HUES64 (cell line): ENCODE measurements around the gene OPALIN.

Experiments used
- H3K27ac ChIP-seq: 2 replicates; pipeline ENCODE4 v1.7.0; 2013; ENCODE audit warnings: low read depth, low read length, inconsistent platforms
- H3K27me3 ChIP-seq: 2 replicates; pipeline ENCODE4 v1.6.1; 2013; ENCODE audit warnings: mild to moderate bottlenecking, low read length; ENCODE audit not compliant: insufficient read depth
- H3K36me3 ChIP-seq: 2 replicates; pipeline ENCODE4 v1.6.1; 2013; ENCODE audit warnings: mild to moderate bottlenecking, low read length; ENCODE audit not compliant: insufficient read depth
- H3K4me1 ChIP-seq: 2 replicates; pipeline ENCODE4 v1.6.1; 2013; ENCODE audit warnings: mild to moderate bottlenecking, low read length, moderate library complexity; ENCODE audit not compliant: insufficient read depth
- H3K4me3 ChIP-seq: 2 replicates; pipeline ENCODE4 v1.5.1; 2013; ENCODE audit warnings: mild to moderate bottlenecking, low read length, moderate library complexity
- H3K9ac ChIP-seq: 2 replicates; pipeline ENCODE4 v1.6.1; 2013; ENCODE audit warnings: mild to moderate bottlenecking, low read depth, low read length
- H3K9me3 ChIP-seq: 2 replicates; pipeline ENCODE4 v1.6.1; 2013; ENCODE audit warnings: low read depth, low read length; ENCODE audit not compliant: insufficient read depth
- WGBS: fragments of 150-250, 120-280 bp; methylation state at CpG from one replicate; pipeline ENCODE4 v1.1.7; 2013; ENCODE audit warnings: missing lambda C conversion rate; 5-methylcytosine and 5-hydroxymethylcytosine counted together

Gene OPALIN

GRCh38 chr10:96298362-96298761, 60.4 kb downstream of the OPALIN start:
- Histone ChIP-seq H3K9ac (no peak overlapping the region), H3K4me1 (peaks cover 8% of the 10 kb centered on the region; the same call in 1 of the 2 replicates), H3K4me3 (no peak overlapping the region), H3K36me3 (no peaks in the 10 kb centered on the region), H3K27ac (no peak overlapping the region), H3K27me3 (no peaks in the 10 kb centered on the region), H3K9me3 (no peaks in the 10 kb centered on the region)
- 90% methylated on average over 3 of the region's 3 CpGs for WGBS

DNA sequence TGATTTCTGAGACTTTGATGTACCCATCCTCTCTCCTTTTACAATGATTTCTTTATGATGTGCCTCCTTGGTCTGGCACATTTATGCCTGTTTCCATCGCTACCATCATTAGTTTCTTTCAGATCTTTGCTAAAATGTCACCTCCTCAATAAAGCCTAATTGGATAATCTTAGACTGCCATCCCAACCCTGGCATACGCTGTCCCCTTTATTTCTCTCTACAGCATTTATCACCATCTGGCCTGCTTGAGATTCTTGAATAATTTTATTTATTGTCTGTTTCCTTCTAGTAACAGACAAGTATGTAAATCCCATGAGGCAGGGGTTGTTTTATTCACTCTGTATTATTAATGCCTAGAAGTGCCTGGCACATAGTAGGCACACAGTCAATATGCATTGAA, 61.3 kb downstream of the OPALIN start:
- no peak overlapping the region for H3K9ac ChIP-seq
- H3K4me1 ChIP-seq, result peaks cover 11% of the 10 kb centered on the region

GRCh38 chr10:96295475-96295874, 63.3 kb downstream of the OPALIN start:
- Histone ChIP-seq H3K4me3 (no peak overlapping the region), H3K36me3 (no peaks in the 10 kb centered on the region), H3K9ac (no peak overlapping the region), H3K27ac (no peak overlapping the region), H3K9me3 (no peaks in the 10 kb centered on the region), H3K27me3 (no peaks in the 10 kb centered on the region), H3K4me1 (peaks cover 2% of the 10 kb centered on the region)
- 93% methylated on average over 4 of the region's 4 CpGs for WGBS

More for the DNA sequence above, 61.3 kb downstream of the OPALIN start:
- H3K4me3 ChIP-seq, result no peak overlapping the region
- no peaks in the 10 kb centered on the region for H3K27me3 ChIP-seq
- no peaks in the 10 kb centered on the region for H3K9me3 ChIP-seq
- no peaks in the 10 kb centered on the region for H3K36me3 ChIP-seq
- 98% methylated on average over 2 of the region's 2 CpGs for WGBS
- H3K27ac ChIP-seq, result no peak overlapping the region
